IMR-90 (cell line): ENCODE measurements around the gene IL16. TPM values are rescaled to one million over a fixed set of nuclear protein-coding genes. Genes with fewer than 3 reads are reported as not detected.

ENCODE experiments used
- ATAC-seq: fragments of 200-7000 bp; cut with Tn5 transposase; 2 replicates; pipeline ENCODE4 v1.9.1; 2020; ENCODE audit warnings: low read depth, mild to moderate bottlenecking, moderate library complexity
- BruUV-seq: library from RNA; stranded (reverse); fragments of 400-500 nt; replicated peaks from 2 replicates; lab custom pipeline; 2021; lab: Mats Ljungman, UMichigan
- CTCF ChIA-PET: fragments of 300-600 bp; formaldehyde crosslinking; extraction: SDS; loops from one replicate; lab custom pipeline; 2021; ENCODE audit warnings: antibody characterized with exemption; lab: Yijun Ruan, JAX
- POLR2A ChIA-PET: fragments of 300-600 bp; sonication (Branson Sonifier 250); formaldehyde crosslinking; loops from one replicate; lab custom pipeline; 2022; ENCODE audit warnings: antibody characterized with exemption; ENCODE audit not compliant: unreplicated experiment; lab: Charles Lee
- DNase-seq: peaks from one replicate; pipeline ENCODE4 v3.0.0; 2013
- H2AFZ ChIP-seq: replicated peaks from 2 replicates; pipeline ENCODE3; 2013; ENCODE audit warnings: low read length, mild to moderate bottlenecking; ENCODE audit not compliant: poor library complexity
- H2AK5ac ChIP-seq: 2 replicates; pipeline ENCODE4 v1.6.1; 2013; ENCODE audit warnings: low read depth, low read length, inconsistent platforms
- H2AK9ac ChIP-seq: replicated peaks from 2 replicates; pipeline ENCODE3; 2013; ENCODE audit warnings: mild to moderate bottlenecking, low read depth, low read length, moderate library complexity; ENCODE audit not compliant: poor library complexity
- H2BK120ac ChIP-seq: 2 replicates; pipeline ENCODE4 v1.6.1; 2013; ENCODE audit warnings: low read depth, low read length, inconsistent platforms
- H2BK15ac ChIP-seq: 3 replicates; pipeline ENCODE4 v1.6.1; 2013; ENCODE audit warnings: low read depth, low read length, inconsistent platforms
- H2BK20ac ChIP-seq: 2 replicates; pipeline ENCODE4 v1.6.1; 2013; ENCODE audit warnings: low read depth, mild to moderate bottlenecking, inconsistent platforms, low read length, moderate library complexity
- H2BK5ac ChIP-seq: 2 replicates; pipeline ENCODE4 v1.6.1; 2013; ENCODE audit warnings: mild to moderate bottlenecking, low read depth, low read length, inconsistent platforms; ENCODE audit not compliant: poor library complexity, severe bottlenecking
- H3K14ac ChIP-seq: replicated peaks from 2 replicates; pipeline ENCODE4 v1.6.1; 2013; ENCODE audit warnings: low read depth, low read length, inconsistent platforms
- H3K18ac ChIP-seq: 2 replicates; pipeline ENCODE4 v1.6.1; 2013; ENCODE audit warnings: low read depth, low read length, control low read depth
- H3K23ac ChIP-seq: 2 replicates; pipeline ENCODE4 v1.6.1; 2013; ENCODE audit warnings: low read depth, low read length, inconsistent platforms
- H3K27ac ChIP-seq: 2 replicates; pipeline ENCODE4 v1.5.1; 2013; ENCODE audit warnings: mild to moderate bottlenecking, control low read depth, low read length; ENCODE audit not compliant: insufficient read depth
- H3K27me3 ChIP-seq: 2 replicates; pipeline ENCODE4 v1.6.1; 2013; ENCODE audit warnings: low read length; ENCODE audit not compliant: control insufficient read depth, insufficient read depth
- H3K36me3 ChIP-seq: 2 replicates; pipeline ENCODE4 v1.6.1; 2013; ENCODE audit warnings: low read length, mixed read lengths; ENCODE audit not compliant: control insufficient read depth, insufficient read depth
- H3K4ac ChIP-seq: 2 replicates; pipeline ENCODE4 v1.6.1; 2013; ENCODE audit warnings: low read depth, low read length, inconsistent platforms
- H3K4me1 ChIP-seq: 2 replicates; pipeline ENCODE4 v1.6.1; 2013; ENCODE audit warnings: low read length, mixed read lengths; ENCODE audit not compliant: control insufficient read depth, insufficient read depth
- H3K4me2 ChIP-seq: 2 replicates; pipeline ENCODE4 v1.6.1; 2013; ENCODE audit warnings: low read depth, mild to moderate bottlenecking, control low read depth, low read length, moderate library complexity
- H3K4me3 ChIP-seq: 2 replicates; pipeline ENCODE4 v1.5.1; 2013; ENCODE audit warnings: low read depth, mild to moderate bottlenecking, control low read depth, low read length, moderate library complexity; ENCODE audit not compliant: insufficient read depth
- H3K56ac ChIP-seq: 2 replicates; pipeline ENCODE4 v1.6.1; 2013; ENCODE audit warnings: low read length, inconsistent platforms; ENCODE audit not compliant: insufficient read depth; ENCODE audit errors: extremely low read depth
- H3K79me1 ChIP-seq, 2 experiments: 2 replicates each; pipeline ENCODE4 v1.6.1; 2013; ENCODE audit warnings: low read length in 2 of 2, inconsistent platforms in 1 of 2, low read depth in 1 of 2
- H3K9ac ChIP-seq: 2 replicates; pipeline ENCODE4 v1.6.1; 2013; ENCODE audit warnings: low read depth, low read length, control low read depth
- H3K9me1 ChIP-seq: 2 replicates; pipeline ENCODE4 v1.6.1; 2013; ENCODE audit warnings: low read length, inconsistent platforms; ENCODE audit not compliant: insufficient read depth
- H3K9me3 ChIP-seq: 2 replicates; pipeline ENCODE4 v1.6.1; 2013; ENCODE audit warnings: low read length; ENCODE audit not compliant: control insufficient read depth, insufficient read depth
- H4K20me1 ChIP-seq: 2 replicates; pipeline ENCODE4 v1.6.1; 2013; ENCODE audit warnings: low read length, inconsistent platforms; ENCODE audit not compliant: insufficient read depth
- H4K5ac ChIP-seq: 2 replicates; pipeline ENCODE4 v1.6.1; 2013; ENCODE audit warnings: mild to moderate bottlenecking, low read depth, low read length, control low read depth
- H4K8ac ChIP-seq, 2 experiments: 2 replicates each; pipeline ENCODE4 v1.6.1; 2013; ENCODE audit warnings: low read depth in 2 of 2, low read length in 2 of 2, control low read depth in 1 of 2, inconsistent platforms in 1 of 2
- H4K91ac ChIP-seq: 2 replicates; pipeline ENCODE4 v1.6.1; 2013; ENCODE audit warnings: low read depth, low read length, inconsistent platforms; ENCODE audit not compliant: insufficient read depth
- BHLHE40 ChIP-seq: fragments of 150-350 bp; IDR thresholded peaks from 2 replicates; pipeline ENCODE4 v1.6.1; 2016; ENCODE audit warnings: mild to moderate bottlenecking, low read depth, low read length
- CEBPB ChIP-seq: IDR thresholded peaks from 2 replicates; pipeline ENCODE4 v1.6.1; 2012; ENCODE audit warnings: low read depth, low read length, improper control_type of control experiment
- CHD1 ChIP-seq: IDR thresholded peaks from 2 replicates; pipeline ENCODE4 v1.6.1; 2012; ENCODE audit warnings: low read depth, low read length, improper control_type of control experiment
- MAFK ChIP-seq: IDR thresholded peaks from 2 replicates; pipeline ENCODE4 v1.6.1; 2012; ENCODE audit warnings: low read depth, low read length, improper control_type of control experiment
- MXI1 ChIP-seq: IDR thresholded peaks from 2 replicates; pipeline ENCODE4 v1.6.1; 2012; ENCODE audit warnings: low read depth, mild to moderate bottlenecking, low read length, moderate library complexity, borderline replicate concordance
- POLR2A ChIP-seq: IDR thresholded peaks from 2 replicates; pipeline ENCODE4 v1.6.1; 2012; ENCODE audit warnings: mild to moderate bottlenecking, low read depth, low read length
- RAD21 ChIP-seq: IDR thresholded peaks from 2 replicates; pipeline ENCODE4 v1.6.1; 2012; ENCODE audit warnings: low read length, improper control_type of control experiment
- RFX5 ChIP-seq: IDR thresholded peaks from 2 replicates; pipeline ENCODE4 v1.8.0; 2012; ENCODE audit warnings: low read depth, mild to moderate bottlenecking, low read length, moderate library complexity
- WGBS, 2 experiments: methylation state at CpG; one replicate each; pipeline versions ENCODE4 v1.1.5 to v1.1.7; 2013; ENCODE audit warnings: missing lambda C conversion rate in 2 of 2; ENCODE audit not compliant: insufficient read length in 1 of 2; ENCODE audit errors: extremely low coverage in 2 of 2; 5-methylcytosine and 5-hydroxymethylcytosine counted together
- dilution Hi-C: fragments of 300-500 bp; cut with HindIII; formaldehyde crosslinking; loops from one replicate; pipeline ENCODE4 v1.14.3; 2018; ENCODE audit warnings: low sequenced_read_pairs; ENCODE audit not compliant: unreplicated experiment
- in situ Hi-C: fragments of 300-500 bp; cut with MboI; formaldehyde crosslinking; loops from 3 replicates; pipeline ENCODE4 v1.14.3; 2019; ENCODE audit warnings: low sequenced_read_pairs, inconsistent platforms, mixed read lengths
- intact Hi-C: fragments of 100-400 bp; cut with micrococcal nuclease; formaldehyde crosslinking; loops from 2 replicates; pipeline ENCODE4 v1.10.0; 2022
- polyA plus RNA-seq, 3 experiments: library from polyadenylated mRNA; depleted of rRNA; stranded (reverse); fragments of >200 nt; gene quantifications; 2 replicates each; pipeline ENCODE4 v1.2.3, GENCODE V29; 2012; ENCODE audit warnings: low replicate concordance in 1 of 3
- total RNA-seq: library from RNA; depleted of rRNA; stranded (reverse); fragments of >200 nt; gene quantifications from 2 replicates; pipeline ENCODE4 v1.2.3, GENCODE V29; 2012
- TF ChIP-seq, protein P1 (sequence below): conservative IDR thresholded peaks from 2 replicates; pipeline ENCODE4 v1.5.1; 2012; ENCODE audit warnings: mild to moderate bottlenecking, low read depth, low read length, improper control_type of control experiment
- TF ChIP-seq, protein P2 (sequence below): fragments of 150-350 bp; IDR thresholded peaks from 2 replicates; pipeline ENCODE4 v1.6.1; 2017; ENCODE audit warnings: mild to moderate bottlenecking, antibody characterized with exemption, low read length, low read depth

The IL16 gene
- total and polyA plus RNA-seq, 2 of the 4 experiments (the other 2 are of a cell fraction) = 0.18 to 0.27 TPM

DNA sequence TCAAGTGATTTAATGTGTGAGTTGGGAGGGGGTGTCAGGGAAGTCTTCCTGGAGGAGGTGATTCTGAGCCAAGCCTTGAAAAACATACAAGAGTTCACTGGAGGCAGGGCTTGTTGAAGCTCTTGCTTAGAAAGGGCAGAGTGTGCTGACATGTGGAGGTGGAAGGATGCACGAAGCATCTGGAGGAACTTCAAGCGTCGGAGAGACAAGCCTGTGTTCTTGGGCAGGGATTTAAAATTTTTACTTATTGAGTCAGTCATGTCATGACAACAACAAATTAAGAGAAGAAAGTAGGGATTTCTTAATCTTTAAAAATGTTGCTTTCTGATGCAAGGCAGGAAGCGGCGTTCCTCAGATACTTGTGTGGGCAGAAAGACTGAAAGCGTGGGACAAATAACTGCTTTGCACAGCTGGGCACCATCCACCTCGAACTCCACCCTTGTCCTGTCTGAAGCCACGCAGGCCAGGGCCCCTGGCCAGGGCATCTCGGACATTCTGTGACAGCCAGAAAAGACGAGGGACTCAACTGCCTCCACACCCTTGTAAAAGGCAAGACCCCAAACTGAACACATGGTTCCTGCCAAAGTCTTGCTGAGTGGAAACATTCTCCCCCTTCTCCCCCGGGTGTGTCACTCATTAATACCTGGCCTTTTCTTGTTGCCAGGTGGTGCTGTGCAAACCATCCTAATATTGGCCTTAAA is 6.9 kb upstream of the IL16 start (continued):
- TF ChIP-seq MXI1 (peak; percentile 35; the same call in 1 of the 2 replicates), MAFK (no peak), POLR2A (no peak; the same call in 1 of the 2 replicates)

- H4K5ac ChIP-seq = peak overlapping the region; percentile 97
- peak; percentile 4 for ATAC-seq
- in situ Hi-C loops = no loop called here
- peak overlapping the region; percentile 99 for H3K14ac ChIP-seq
- no peak overlapping the region for H2AK9ac ChIP-seq
- dilution Hi-C loops = no loop called here
- no peak overlapping the region for H2AFZ ChIP-seq
- H3K36me3 ChIP-seq = peaks cover 2% of the 10 kb centered on the region; the same call in 1 of the 2 replicates
- BruUV-seq = no TSS peak
- H3K4ac ChIP-seq = peak overlapping the region; percentile 100
- H2BK20ac ChIP-seq = peak overlapping the region; percentile 99
- H4K91ac ChIP-seq = peak overlapping the region; percentile 100
- peak overlapping the region; percentile 100 for H2BK120ac ChIP-seq
- TF ChIP-seq POLR2A (no peak), CEBPB (no peak), CHD1 (no peak), RFX5 (no peak), RAD21 (no peak), BHLHE40 (no peak)
- TF ChIP-seq, protein P1, sequence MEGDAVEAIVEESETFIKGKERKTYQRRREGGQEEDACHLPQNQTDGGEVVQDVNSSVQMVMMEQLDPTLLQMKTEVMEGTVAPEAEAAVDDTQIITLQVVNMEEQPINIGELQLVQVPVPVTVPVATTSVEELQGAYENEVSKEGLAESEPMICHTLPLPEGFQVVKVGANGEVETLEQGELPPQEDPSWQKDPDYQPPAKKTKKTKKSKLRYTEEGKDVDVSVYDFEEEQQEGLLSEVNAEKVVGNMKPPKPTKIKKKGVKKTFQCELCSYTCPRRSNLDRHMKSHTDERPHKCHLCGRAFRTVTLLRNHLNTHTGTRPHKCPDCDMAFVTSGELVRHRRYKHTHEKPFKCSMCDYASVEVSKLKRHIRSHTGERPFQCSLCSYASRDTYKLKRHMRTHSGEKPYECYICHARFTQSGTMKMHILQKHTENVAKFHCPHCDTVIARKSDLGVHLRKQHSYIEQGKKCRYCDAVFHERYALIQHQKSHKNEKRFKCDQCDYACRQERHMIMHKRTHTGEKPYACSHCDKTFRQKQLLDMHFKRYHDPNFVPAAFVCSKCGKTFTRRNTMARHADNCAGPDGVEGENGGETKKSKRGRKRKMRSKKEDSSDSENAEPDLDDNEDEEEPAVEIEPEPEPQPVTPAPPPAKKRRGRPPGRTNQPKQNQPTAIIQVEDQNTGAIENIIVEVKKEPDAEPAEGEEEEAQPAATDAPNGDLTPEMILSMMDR = no peak
- TF ChIP-seq, protein P2, sequence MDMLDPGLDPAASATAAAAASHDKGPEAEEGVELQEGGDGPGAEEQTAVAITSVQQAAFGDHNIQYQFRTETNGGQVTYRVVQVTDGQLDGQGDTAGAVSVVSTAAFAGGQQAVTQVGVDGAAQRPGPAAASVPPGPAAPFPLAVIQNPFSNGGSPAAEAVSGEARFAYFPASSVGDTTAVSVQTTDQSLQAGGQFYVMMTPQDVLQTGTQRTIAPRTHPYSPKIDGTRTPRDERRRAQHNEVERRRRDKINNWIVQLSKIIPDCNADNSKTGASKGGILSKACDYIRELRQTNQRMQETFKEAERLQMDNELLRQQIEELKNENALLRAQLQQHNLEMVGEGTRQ = no peak
- H3K56ac ChIP-seq = peak overlapping the region; percentile 98
- H3K79me1 ChIP-seq = no peaks in the 10 kb centered on the region
- peak overlapping the region; percentile 100 for H3K23ac ChIP-seq
- WGBS, 2 experiments = 100% methylated on average over 1 of the region's 3 CpGs; no CpG with 5 or more reads in 1 of the 2 experiments
- H3K4me3 ChIP-seq = no peak overlapping the region
- peak overlapping the region; percentile 7; the same call in 1 of the 2 replicates for H3K9ac ChIP-seq
- no peaks in the 10 kb centered on the region for H3K27me3 ChIP-seq
- peak overlapping the region; percentile 98 to 99 for H4K8ac ChIP-seq
- ChIA-PET POLR2A (interaction anchor here (0.9 kb wide), 1 partner anchor 27 kb away, joined by 5 read pairs; no protein-coding TSS in a partner anchor), CTCF (interaction anchor here (0.9 to 2.7 kb wide), 5 partner anchors 9 to 75 kb away, joined by 3 to 14 read pairs (median 4); no protein-coding TSS in a partner anchor)
- no peak overlapping the region for H3K4me2 ChIP-seq
- H3K9me1 ChIP-seq = peaks cover 14% of the 10 kb centered on the region
- peak overlapping the region; percentile 97 for H2BK15ac ChIP-seq
- peak overlapping the region; percentile 93 for H3K18ac ChIP-seq
- H3K9me3 ChIP-seq = no peaks in the 10 kb centered on the region
- peak overlapping the region; percentile 100 for H2AK5ac ChIP-seq
- intact Hi-C loops = no loop called here
- H2BK5ac ChIP-seq = peak overlapping the region; percentile 97
- peak; percentile 32 for DNase-seq
- peak overlapping the region; percentile 96 for H3K27ac ChIP-seq
- peaks cover 23% of the 10 kb centered on the region for H3K4me1 ChIP-seq
- no peaks in the 10 kb centered on the region for H4K20me1 ChIP-seq
These were observed 5.7 kb upstream of the IL16 start for GRCh38 chr15:81190922-81191507.
